GM21576 (cell line): ENCODE results near the gene PPP1R16B.
A peak's percentile ranks its signal among the peaks of the same experiment; 100 is the strongest.
"Not testable (repeated sequence)": the region's sequence is repeated elsewhere in the genome, so short reads cannot be mapped to it uniquely, and the experiment has no call there.

Source experiments
- ATAC-seq: cut with Tn5 transposase; IDR thresholded peaks from one replicate; pipeline ENCODE4 v1.9.1; 2021; ENCODE audit warnings: mild to moderate bottlenecking, moderate library complexity; ENCODE audit not compliant: unreplicated experiment

Gene PPP1R16B

DNA sequence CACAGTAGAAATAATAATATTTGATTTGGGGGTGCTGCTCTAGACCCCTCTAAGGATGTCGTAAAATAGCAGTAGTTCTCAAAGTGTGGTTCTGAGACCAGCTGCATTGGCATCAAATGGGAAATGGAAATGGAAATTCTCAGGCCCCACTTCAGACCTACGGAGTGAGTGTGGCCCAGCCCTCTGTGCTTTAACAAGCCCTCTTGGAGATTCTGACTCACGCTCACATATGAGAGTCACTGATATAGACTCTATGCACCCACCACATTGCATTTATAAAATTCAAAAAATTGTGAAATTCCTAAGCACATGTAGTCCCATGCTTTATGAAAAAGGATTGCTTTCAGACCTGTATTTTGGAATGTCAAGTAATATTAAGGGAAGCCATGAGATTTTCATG lies 14.2 kb upstream of the PPP1R16B start:
- ATAC-seq, result no peak

DNA sequence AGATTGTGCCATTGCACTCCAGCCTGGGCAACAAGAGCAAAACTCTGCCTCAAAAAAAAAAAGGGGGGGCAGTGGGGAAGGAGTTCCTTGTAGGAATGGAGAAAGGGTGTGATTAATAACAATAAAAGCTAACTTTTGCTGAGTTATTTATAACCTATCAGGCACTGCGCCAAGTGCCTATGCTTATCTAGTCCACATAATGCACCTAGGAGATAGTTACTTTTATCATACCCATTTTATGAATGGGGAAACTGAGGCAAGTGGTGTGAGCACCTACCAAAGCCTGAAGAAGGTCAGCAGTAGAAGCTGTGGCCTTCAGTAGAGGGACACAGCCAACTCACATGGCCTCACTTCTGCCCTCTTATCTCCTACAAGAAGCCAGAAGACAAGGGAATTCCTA lies 13.6 kb upstream of the PPP1R16B start:
- no peak for ATAC-seq

GRCh38 chr20:38794057-38794456 lies 11.4 kb upstream of the PPP1R16B start:
- not testable (repeated sequence) for ATAC-seq

DNA sequence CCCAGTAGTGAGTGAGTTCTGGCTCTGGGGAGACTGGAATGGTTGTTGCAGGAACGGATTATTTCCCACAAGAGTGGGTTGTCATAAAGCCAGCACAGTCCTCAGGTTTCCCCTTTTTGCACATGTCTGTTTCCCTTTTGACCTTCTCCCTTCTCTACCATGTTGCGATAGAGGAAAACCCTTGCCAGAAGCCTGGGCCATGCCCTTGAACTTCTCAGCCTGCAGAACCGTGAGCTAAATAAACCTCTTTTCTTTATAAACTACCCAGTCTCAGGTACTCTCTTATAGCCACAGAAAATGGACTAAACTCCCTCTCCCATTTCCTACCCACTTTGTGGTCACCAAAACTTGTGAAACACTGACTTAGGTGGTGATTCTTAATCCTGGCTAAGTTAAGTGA lies 7.2 kb upstream of the PPP1R16B start:
- ATAC-seq, result no peak

DNA sequence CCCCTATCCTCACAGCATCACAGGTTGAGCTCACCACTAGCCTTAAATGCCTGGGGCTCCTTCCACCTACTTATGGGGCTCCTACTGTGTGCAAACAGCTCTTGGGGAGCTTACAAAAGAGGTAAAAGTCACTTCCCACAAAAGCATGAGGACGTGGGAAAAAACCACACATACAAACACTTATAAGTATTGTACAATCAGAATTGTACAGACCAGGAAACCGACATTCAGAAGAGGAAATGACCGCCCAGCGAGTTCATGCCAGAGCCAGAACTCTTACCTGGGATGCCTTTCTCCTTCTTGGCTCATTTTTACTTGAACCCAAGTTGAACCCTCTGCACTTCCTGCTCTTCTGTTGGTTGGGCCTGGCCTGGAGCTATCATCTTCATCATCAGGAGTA lies 6.3 kb upstream of the PPP1R16B start:
- no peak for ATAC-seq

DNA sequence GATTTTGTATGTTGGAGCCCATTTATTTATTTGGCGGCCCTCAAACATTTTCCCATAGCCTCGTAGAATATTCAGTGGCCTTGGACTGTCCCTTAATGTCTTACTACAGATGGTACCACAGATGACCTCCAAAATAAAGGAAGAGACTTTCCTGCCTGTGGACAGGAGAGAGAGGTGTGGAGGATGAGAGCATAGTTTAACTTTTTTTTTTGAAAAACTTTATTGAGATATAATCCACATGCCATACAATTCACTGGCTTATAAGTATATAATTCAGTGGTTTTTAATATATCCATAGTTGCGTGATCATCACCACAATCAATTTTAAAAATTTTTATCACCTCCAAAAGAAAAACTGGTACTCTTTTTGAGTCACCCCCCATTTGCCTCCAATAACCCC lies 4.6 kb upstream of the PPP1R16B start:
- no peak for ATAC-seq

GRCh38 chr20:38804221-38804620 lies 1.3 kb upstream of the PPP1R16B start:
- no peak for ATAC-seq

GRCh38 chr20:38804682-38805501 lies 605 bp upstream of the PPP1R16B start:
- peak; percentile 34 for ATAC-seq

GRCh38 chr20:38805958-38806854 lies 709 bp downstream of the PPP1R16B start:
- ATAC-seq, result no peak

DNA sequence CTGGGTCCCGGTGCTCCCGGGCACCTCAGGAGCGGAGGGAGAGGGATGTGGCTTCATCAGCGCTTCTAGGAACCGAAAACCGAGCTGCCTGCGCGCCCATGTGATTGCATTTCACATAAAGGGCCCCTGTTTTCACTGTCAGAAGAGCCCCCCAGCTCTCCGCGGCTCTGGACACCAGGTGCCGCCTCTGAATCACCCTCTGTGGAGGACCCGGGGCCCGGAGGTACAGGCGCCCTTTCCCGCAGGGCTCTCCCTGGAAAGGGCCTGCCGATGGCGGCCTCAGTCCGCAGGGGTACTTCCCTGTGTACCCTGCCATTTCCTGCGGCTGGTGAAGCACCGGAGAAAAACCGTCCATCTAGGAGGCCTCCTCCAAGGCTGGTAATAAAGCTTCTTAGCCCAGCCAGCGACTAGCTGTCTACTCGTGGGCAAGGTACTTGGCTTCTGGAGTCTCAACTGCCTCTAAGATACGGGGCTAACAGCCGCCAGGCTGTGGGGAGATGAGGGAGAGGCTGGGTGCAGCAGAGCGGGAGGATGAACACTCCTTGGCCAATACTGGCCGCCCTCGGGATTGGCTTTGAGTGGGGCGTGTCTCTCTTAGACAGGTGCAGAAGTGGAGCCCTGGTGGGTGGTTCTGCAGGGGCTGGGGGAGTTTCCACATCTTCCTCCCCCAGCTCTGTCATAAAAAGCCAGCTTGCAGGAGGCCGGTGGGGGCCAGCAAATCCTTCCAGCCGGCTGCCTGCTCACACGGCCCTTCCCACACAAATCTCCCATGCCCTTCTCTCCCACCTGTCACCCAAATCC lies 1.6 kb downstream of the PPP1R16B start:
- ATAC-seq, result no peak

DNA sequence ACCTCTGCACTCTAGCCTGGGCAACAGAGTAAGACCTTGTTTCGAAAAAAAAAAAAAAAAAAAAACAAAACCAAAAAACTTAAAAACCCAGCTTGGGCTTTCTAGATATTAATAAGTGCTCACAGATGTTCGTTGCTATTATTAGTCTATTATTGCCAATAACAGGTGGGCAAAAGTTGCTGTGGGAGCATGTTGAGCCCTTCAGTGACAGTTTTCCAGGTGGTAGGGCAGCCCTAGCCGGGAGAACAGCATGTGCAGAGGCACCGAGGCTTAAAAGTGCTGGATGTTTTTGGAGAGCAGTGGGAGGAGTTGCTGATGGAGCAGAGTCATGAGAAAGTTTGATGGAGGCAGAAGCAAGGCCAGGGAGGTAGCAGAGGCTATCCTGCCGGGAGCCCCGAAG lies 4.4 kb downstream of the PPP1R16B start:
- no peak for ATAC-seq

DNA sequence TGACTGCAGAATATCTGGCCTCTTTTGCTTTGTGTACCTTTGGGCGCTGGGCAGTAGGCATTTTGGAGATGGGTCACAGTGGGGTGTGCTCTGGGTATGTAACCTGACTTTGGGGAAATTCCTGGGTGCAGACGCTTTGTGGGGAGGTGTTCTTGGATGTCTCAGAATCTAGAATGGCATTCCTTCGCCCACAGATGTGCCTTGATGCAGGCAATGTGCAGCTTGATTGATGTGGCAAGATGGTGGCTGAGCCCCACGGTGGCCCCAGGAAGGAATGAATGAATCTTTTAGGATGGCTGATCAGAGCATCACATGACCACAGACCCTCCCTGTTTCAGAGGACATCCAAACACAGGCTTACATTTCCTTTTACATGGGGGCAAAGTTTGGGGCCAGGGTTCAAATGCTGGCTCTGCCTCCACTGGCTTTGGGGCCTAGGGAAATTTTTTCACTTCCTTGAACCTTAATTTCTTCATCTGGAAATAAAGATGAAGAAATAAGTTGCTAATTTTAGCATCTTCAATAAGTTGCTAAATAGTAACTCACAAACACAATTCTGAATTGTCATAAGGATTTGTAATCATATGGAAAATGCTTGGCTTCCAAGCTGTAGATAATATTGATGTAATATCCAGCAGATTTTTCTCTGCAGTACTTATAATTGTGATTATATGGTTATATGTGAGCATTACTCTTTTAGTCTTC lies 5.6 kb downstream of the PPP1R16B start:
- no peak for ATAC-seq

GRCh38 chr20:38811769-38812168 lies 6.3 kb downstream of the PPP1R16B start:
- no peak for ATAC-seq

DNA sequence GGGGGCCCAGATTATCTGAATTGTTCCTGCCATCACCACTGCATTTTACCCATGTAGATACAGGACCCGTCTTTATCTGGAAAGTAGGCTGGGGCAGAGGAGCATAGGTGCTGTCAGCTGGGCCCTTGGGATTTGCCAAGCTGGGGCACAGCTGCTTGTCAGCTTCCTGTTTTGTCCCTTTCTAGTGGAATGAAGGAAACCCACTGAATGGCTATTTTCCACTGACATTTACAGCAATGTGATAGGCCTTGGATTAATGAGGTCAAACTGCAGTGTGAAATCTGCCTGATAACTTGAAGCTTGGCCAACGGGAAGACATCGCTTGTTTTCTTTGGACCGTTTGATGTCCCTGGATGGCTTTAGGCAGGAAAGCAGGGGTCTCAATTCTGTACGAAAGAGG lies 6.7 kb downstream of the PPP1R16B start:
- ATAC-seq, result no peak

DNA sequence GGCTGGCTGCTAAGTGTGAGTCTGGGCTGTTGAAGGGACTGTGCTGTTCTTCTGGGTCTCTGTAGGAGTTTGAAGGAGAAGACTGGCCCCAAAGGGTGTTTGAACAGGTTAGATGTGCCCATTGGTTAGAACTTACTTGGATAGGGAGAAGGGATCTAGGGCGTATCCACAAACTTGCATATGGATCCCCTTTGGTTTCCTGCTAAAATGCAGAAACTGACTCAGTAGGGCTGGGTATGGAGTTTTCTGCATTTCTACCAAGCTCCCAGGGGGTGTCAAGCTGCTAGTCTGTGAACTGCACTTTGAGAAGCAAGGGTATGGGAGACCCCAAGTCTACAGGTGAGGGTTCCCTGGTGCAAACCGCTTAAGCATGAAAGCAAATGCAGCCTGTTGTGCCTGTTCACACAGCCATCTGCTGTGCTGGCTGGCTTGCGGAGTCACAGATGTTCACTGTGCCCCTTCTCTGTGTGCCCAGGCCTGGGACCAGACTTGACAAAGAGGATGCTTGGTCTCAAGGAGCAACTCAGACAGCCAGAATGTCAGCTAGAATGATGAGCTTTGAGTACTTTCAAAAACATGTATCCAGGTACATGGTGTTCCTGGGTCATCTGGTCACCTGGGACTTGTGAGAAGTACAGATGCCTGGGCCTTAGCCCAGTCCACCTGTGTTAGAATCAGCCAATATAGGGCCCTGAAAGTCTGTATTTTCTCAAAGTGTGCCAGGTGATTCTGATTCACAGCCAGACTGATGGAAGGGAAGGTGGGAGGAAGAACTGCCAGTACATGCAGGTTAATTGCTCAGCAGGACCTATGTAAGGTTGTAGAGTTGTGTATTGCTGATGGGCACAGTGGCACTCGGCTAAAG lies 7.4 kb downstream of the PPP1R16B start:
- ATAC-seq, result no peak

DNA sequence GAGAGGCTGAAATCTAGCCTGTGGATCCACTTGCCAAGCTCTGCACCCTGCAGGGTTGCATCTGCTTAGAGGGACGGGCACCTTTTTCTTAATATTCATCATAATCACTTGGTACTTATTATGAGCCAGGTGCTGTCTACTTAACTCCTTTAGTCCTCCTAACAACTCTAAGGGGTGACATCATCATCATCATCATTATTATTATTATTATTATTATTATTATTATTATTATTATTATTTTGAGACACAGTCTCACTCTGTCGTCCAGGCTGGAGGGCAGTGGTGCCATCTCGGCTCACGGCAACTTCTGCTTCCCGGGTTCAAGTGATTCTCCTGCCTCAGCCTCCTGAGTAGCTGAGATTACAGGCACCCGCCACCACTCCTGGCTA lies 8.1 kb downstream of the PPP1R16B start:
- ATAC-seq, result not testable (repeated sequence)

DNA sequence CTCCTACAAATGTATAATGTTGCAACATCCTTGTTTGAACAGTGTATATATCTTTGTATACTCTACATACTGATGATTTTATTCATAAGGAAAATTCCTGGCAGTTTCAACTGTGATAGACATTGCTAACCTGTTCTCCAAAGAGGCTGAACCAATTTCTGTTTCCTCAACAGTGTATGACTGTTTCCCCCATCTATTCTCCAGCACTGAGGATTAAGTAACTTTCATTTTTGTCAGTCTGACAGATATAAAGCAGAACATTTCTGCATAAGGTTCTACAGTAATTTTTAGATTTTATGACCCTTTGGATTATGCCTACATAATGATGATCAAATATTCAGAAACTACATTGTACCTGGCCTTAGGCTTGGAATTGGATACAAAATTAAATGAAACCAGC lies 9.9 kb downstream of the PPP1R16B start:
- ATAC-seq, result no peak

DNA sequence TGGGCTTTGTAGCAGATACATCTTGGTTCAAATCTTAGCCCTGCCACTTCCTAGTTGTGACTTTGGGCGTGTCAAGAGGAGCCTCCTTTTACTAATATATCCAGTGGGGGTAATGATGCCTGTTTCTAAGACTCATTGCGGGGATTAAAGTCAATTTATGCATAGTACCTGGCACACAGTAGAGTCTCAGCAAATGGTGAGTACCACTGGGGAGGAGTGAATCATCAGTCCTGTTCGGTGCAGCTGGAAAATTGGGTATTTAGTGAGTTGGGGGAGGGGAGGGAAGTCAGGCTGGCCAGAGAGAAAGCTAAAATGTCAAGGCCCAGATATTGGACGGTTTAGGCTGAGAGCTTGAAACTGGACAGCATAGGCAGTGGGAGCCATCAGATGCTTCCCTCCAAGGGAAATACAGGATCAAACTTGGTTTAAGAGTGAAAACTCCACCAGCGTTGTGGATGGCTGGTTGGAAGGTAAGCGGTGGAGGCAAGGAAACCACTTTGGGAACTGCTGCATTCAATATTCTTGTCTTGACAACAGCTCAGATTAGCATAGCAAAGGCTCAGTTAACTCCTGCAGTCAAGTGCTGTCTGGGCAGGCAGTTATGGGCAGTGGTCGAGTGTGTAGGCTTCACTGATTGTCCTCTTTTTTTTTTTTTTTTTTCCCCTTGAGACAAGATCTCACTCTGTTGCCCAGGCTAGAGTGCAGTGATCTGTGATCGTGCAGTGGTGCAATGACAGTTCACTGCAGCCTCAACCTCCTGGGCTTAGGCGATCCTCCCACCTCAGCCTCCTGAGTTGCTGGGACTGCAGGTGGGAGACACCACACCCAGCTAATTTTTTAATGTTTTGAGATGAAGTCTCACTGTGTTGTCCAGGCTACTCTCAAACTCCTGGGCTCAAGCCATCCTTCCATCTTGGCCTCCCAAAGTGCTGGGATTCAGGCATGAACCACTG lies 12.9 kb downstream of the PPP1R16B start:
- ATAC-seq, result no peak

DNA sequence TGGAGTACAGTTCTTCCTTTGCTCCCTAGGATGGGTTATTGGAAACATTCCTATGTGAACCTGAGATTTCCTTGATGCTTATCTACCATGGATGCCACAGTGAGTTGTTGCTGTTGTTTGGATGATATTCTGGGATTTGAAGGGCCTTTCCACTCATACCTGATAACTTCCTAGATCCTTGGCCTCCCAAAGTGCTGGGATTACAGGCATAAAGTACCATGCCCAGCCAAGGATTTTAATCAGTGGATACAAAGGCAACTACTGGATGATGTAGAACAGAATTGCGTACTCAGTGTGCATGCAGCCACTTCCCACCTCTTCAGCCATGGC lies 20.0 kb downstream of the PPP1R16B start:
- no peak for ATAC-seq
